ENCODE results near the gene KCNH4. TPM values are rescaled to one million over a fixed set of nuclear protein-coding genes. Genes with fewer than 3 reads are reported as not detected.
"Not testable (repeated sequence)": the region's sequence is repeated elsewhere in the genome, so short reads cannot be mapped to it uniquely, and the experiment has no call there.

Gene KCNH4
- polyA plus RNA-seq, 1 donor = 0.10 TPM

DNA sequence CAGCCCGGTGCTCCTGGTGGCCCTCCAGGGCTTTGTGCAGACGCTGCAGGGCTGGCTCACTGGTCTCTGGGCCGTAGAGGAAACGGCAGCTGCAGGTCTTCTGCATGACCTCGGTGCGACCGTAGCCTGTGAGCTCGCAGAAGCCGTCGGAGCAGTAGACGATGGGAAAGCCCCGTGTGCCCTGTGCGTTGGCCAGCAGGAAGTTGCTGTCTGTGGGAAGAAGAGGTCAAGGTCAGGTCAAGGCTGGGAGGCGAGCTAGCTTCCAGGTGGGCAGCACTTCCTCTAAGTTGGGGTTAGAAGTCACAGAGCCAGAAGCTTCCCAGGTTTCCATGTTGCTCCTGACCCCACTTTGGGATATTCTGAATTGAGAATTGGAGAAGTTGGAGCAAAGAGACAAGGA lies 2.1 kb downstream of the KCNH4 start:
- no peak for DNase-seq

DNA sequence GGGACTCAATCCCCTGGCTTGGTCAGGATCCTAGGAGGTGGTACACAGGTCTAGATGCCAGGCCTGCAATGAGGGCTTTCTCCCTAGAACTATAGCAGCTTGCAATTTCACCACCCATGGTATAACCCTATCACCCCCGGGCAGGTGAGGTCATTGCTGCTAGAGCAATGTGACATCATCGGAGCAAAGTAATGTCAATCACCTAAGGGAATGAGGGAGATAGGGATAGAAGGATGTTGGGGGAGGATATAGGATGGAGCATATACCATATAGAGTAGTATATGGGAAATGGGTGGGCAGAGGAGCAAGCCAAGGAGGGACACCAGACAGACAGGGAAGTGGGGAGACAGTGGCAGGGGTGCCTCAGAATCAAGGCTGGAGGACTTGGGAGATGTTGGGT lies 3.3 kb downstream of the KCNH4 start:
- DNase-seq = no peak

DNA sequence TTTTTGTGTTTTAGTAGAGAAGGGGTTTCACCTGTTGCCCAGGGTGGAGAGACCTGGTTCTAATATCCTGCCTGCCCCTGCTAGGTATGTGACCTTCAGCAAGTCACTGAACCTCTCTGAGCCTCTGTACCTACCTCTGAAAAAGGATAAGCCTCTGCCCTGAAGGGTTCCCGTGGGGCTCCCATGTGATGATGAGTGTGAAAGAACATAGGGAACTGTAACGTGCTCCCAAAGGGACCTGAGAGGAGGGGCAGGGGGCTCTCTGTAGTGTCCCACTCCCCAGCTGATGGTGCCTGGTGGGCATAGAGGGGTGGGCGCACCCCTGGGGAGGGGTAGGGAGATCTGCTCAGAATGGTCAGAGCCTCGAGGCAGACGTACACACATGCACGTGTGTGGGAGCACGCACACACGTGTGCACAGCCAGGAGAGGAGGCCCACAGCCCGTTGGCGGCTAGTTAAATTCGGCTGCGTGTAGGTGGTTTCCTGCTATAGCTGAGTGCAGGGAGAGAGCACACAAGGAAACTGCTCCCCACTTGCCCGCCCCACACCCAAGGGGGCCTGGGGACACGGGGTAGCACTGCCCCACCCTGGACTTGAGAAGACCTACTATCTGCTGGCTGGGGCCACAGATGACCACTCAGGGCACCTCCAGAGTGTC lies 6.7 kb downstream of the KCNH4 start:
- no peak for DNase-seq

DNA sequence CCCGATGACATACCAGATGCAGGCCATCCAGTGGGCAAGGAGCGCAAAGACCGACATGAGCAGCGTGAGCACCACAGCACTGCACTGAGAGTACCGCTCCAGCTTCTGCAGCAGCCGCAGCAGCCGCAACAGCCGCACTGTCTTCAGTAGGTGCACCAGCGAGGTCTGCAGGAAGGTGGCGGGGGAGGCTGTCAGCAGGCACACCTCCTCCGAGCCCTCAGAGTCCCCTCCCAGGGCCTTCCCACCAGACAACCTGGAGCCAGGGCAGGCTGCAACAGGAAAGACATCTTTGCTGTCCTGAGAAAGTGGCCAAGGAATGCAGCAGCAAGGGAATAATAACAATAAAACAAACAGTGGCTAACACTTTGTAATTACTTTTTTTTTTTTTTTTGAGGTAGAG lies 9.1 kb downstream of the KCNH4 start:
- DNase-seq = no peak

DNA sequence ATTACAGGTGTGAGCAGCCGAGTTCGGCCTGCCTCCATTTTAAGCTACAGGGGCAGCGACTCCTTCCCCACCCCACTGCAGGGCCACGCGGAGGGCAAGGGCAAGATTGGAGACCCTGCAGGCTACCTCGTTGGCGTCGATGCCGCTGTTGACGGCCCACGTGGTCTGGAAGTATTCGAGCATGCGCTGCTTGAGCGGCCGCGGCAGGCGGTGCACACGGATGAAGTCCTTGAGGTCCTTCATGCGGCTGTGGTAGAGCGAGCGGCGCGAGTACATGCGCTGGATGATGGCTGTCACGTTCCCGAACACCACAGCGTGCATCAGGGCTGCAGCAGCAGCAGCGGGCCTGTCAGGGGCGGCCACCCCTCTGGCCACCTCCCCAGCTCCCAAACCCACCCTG lies 11.6 kb downstream of the KCNH4 start:
- no peak for DNase-seq

DNA sequence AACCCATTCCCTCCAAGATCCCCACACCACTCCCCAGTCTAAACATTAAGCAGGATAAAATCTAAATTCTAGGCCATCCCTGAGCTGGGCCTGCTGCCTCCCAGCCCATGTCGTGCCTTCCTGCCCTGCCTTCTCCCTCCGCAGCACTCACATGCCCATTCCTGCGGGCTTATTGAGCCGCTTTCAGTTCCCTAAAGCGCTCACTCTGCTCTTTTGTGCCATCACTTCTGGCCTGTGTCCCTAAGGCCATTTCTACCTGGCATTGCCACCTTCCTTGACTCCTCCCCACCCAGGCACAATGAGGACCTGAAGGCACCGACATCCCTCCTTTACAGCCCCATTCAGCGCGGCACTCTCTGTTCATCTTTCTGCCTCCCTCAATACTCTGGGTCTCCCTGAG lies 13.1 kb downstream of the KCNH4 start:
- DNase-seq = no peak

DNA sequence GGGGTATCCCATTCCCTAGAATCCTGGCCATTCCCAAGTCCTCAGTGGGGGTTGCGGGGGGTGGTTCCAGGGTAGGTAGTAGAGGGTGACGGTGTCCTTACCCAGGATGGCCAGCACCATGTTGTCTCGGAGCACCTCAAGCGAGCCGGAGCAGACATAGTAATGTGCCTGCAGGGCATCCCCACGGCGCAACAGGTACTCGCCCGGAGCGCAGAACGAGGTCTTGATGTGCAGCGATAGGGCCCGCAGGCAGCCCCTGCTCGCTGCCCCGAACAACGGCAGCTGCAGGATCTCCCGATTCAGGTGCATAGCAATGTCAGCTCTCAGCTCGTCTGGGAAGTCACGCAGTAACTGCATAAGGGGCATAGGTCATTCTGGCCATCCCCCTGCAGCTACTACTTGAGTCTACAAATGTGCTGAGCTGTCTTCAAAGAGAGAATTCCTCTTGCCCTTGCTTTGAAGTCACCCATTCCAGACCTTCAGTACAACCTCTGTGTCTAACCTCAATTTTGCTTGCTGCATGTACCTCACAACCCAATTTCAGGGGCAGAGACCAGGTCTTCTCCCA lies 14.7 kb downstream of the KCNH4 start:
- no peak for DNase-seq

DNA sequence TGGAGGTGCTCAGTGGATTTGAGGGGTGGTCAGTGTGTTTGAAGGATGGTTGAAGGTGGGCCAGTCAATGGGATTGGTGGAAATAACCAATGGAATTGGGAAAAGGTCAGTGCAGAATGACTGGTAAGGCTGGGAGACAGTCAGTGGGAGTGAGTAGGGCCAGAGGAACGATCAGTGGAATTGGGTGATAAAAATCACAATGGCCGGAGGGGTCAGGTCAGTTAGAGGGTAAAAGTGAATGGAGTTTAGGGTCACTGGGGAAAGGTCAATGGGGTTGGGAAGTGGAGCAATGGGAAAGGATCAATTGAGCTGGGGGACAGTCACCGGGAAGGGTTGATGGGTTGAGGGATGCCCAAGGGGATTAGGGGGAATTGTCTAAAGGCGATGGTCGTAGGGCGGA lies 15.2 kb downstream of the KCNH4 start:
- no peak for DNase-seq

DNA sequence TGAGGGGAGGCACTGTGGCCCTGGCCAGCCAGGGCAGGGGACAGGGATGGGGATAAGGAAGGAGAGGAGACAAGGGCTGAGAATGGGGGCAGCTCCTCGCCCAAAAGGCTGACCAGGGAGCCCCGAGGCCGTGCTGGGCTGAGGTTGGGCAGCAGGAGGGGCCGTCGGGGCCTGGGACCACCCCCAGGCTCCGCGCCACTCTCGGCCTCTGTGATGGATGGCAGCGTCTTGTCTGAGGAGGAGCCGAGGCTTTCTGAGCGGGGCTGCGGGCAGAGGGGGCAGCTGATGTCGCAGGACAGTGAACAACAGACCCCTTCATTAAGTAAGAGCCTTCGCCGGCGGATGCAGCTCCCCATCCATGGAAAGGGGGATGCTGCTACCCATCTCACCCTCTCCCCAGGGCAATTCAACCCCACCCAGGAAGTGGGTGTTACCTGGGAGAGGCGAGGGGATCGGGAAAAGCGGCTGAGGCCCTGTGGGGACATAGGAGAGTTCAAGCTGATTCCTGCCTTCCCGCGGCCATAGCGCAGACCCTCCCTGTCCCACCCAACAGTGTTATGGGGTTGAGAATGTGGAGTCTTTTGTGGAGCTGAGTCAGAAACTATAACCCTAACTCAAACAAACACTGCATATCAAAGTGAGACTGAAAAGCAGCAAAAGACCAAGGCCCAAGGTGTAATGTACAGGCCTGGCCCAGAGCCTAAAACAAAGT lies 17.1 kb downstream of the KCNH4 start:
- no peak for DNase-seq

DNA sequence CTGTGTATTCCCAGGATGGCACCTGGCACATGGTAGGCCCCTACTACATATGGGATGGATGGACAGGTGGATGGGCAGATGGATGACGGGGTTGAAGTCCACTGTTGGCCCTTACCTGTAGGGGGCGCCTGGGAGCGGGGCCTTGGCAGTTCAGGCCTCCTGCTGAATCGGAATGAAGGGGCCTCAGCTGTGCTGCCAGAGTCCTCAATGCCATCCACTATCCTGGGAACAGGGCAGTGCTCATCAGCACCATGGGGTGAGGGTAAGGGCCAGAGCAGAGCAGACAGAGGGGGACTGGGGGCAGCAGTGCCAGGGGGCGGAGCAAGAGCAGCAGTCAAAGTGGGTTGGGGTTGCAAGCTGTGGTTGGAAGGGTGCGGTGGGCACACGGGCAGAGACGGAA lies 17.8 kb downstream of the KCNH4 start:
- no peak for DNase-seq

DNA sequence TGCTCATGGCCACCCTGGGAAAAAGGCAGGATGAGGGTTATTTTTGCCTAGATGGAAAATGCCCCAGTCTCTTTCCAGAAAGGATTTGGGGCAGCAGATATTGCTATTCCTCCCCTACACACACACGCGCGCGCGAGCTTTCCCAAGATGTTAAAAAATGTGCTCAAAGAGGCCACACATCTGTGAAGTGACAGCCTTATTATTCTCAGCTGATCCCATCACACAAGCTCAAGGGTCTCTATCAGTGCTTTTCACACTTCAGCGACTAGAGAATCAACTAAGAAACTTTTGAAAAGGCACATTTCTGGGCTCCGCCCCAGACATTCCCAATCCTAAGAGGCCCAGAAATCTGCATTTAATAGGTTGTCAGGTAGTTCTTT lies 20.4 kb downstream of the KCNH4 start:
- no peak for DNase-seq

DNA sequence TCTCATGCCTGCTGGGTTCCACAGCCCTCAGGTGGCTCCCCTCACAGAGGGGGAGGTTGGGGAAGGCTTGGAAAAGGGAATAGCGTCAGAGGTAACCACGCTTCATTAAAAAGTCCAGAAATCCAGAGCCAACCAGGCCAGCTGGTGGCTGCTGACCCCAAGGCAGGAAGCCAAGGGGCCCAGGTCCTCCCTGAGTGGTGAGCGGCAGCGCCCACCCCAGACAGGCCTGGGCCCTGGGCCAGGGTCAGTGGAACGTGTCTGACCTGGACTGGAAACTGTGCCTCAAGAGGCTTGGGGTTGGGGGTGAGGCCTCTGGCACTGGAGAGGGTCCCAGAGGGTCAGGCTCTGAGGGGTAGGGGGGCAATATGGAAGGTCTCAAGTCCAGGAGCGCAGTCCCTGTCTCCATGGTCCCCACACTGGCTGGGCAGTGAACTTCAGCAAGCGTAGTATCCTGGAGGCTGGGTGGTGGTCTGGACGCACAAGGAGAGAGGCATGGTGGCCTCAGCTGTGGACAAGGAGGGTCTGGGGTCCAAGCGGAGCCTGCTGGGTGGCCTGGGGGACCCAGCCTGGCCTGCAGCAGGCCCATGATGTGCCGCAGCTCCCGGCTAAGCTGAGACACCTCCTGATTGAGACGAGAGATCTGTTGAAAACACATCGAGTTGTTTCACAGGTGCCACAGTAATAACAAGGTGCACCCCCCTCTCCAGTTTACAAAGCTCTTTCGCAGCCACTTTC lies 21.0 kb downstream of the KCNH4 start:
- no peak for DNase-seq

DNA sequence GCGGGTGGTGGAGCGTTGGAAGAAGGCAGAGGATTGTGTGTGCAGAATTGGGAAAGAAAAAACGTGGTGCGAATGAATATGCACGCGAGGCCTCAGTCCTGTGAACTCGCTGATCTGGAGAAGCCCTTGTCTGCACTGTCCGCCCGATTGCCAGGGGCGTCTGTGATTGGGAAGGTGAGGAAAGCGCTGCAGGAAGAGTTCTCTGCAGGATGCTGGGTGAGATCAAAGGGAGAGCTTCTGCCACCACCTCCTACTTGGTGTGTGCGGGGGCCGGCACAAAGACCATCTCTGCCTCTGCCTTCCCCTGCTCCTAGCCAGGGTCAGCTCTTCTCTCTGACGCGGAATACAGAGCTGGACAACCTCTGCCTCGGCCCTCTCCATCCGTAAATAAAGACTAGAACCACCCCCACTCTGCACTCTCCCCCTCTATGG lies 25.3 kb downstream of the KCNH4 start:
- DNase-seq = no peak

DNA sequence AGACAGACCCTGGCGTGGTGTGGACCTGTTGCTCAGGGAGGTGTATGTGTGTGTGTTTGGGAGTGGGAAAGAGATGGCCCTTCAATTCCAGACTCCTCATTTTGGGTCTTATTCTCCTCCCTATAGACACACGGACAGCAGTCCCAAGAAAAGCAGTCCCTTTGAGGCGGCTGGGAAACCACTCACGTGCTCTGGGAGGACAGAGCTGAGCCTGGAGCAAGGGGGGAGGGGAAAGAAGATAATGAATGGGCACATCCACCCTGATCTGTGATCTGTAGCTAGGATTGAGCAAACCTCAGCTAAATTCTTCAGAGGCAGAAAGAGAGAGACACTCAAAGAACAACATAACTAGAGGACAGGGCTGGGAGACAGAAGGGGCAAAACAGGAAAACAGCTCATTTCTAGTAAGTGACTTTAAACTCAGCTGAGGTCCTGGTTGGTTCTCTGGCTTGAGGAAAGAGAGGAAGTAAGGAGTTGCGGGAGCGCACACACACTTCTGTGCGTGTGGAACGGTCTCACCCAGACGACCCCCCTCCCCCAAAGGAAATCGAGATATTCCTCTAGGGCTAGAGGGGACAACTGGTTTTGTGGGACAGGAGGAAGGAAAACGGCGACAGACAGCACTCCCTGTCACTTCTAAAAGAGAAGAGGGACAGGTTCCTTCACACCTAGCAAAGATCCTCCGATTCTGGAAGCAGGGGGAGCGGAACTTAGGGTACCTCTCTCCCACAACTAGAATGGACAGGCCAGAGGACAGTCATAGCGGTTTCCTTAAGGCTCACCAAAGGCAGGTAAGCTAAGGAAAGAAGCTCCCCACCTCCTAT lies 26.8 kb downstream of the KCNH4 start:
- DNase-seq = no peak

DNA sequence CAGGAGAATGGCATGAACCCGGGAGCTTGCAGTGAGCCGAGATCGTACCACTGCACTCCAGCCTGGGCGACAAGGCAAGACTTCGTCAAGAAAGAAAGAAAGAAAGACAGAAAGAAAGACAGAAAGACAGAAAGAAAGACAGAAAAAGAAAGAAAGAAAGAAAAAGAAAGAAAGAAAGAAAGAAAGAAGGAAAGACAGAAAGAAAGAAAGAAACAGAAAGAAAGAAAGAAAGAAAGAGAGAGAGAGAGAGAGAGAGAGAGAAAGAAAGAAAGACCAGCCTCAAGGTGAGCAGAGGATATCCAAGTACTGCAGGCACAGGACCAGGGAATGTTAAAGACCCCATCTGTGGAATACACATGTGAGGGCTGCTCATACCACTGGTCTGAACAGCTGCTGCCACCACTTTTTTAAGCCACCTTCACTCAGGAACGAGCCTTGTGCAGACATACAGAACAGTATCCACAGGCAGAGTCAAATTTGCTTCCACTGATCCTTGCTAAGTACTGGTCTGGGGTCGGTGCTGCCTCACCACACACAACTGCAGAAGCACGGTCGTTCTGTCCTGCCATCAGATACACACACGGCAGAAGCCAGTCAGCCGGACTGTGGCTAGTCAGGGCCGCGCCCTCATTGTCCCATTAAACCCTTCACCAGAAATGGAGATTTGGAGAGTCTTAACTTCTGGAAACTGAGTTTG lies 33.9 kb downstream of the KCNH4 start:
- DNase-seq = no peak

DNA sequence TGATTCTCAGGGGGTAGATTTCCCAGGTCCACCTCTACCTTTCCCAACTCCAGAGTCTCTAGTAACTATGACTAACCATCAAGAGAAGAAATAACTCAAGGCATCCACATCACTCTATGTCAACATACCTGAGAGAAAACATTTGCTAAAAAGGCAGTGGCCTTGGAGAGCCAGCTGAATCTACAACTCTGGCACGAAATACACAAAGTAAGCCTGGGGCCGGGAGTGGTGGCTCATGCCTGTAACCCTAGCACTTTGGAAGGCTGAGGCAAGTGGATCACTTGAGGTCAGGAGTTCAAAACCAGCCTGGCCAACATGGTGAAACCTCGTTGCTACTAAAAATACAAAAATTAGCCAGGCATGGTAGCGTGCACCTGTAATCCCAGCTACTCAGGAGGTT lies 37.8 kb downstream of the KCNH4 start:
- not testable (repeated sequence) for DNase-seq

DNA sequence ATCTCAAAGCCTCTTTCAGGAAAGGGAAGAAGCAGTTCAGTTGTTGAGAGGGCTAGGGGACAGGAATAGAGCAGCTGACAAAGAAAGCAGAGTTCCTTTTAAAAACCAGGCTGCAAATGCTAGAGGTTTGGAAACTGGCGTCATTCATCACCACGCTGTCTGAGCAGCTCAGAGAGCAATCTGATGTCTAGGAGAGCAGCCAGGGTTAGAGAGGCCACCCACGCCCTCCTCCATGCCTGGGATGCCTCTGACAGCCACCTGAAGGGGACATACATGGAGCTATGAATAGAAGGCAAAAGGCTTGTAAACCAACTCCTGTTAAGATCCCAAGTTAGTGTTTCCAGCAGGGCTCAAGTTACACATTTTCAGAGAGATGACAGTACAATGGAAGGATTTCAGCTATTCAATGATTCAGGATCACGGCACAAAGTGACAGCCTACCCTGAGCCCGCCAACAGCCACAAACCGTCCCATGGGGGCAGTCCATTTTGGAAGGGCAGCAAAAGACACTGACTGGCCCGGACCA lies 38.5 kb downstream of the KCNH4 start:
- no peak for DNase-seq

DNA sequence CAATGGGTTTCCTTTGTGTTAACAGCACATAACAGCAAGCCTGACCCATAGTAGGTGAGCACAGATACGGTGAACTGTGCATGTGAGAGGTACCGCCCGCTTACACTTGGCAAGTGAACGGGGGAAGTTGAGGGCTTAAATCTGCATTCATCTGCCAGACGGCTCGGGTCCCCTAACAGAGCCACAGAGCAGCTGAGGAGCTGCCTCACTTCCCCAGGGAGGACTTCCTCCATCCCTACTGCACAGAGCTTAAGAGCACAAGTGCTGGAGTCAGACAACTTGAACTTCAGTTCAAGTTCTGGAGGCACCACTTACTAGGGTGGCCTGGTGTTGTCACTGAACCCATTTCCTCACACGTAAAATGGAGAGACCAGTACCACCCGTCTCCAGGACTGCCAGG lies 39.6 kb downstream of the KCNH4 start:
- no peak for DNase-seq

DNA sequence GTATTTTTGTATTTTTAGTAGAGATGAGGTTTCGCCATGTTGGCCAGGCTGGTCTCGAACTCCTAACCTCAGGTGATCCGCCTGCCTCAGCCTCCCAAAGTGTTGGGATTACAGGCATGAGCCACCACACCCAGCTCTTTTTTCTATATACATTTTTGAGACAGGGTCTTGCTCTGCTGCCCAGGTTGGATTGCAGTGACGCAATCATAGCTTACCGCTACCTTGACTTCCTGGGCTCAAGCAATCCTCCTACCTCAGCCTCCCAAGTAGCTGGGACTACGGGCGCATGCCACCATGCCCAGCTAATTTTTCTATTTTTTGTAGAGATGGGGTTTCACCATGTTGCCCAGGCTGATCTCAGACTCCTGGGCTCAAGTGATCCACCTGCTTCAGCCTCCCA lies 40.3 kb downstream of the KCNH4 start:
- not testable (repeated sequence) for DNase-seq

DNA sequence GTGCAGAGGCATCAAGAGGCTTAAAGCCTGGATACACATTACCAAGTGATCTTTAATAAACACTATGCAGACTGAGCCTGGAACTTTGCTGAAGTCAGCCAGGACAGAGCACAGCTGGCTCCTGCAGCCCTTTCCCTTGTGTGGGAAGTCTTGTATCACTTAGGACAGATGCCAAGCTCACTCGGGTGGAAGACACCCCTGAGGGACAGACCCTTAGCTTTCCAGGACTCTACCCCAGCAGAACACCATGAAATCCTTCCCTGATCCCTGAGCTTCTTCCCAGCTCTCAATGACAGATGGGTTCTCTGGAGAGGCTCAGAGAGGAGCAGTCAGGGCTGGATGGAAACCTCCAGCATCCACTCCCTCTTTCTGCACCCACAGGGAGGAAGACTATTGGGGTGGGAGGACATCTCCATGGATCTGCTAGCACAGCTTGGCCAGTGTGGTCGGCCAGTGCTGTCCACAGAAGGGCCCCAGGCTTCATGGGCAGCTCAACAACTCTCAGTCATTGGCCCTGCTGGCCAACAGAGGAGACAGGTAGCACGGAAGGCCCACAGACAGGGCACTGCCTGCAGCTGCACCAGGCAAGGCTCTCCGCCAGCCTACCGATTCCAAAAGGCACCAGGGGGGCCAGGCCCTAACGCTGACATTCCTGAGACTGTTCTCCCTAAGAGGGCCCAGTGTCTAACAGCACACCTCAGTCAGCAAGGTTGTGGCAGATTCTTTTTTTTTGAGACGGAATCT lies 42.0 kb downstream of the KCNH4 start:
- no peak for DNase-seq

DNA sequence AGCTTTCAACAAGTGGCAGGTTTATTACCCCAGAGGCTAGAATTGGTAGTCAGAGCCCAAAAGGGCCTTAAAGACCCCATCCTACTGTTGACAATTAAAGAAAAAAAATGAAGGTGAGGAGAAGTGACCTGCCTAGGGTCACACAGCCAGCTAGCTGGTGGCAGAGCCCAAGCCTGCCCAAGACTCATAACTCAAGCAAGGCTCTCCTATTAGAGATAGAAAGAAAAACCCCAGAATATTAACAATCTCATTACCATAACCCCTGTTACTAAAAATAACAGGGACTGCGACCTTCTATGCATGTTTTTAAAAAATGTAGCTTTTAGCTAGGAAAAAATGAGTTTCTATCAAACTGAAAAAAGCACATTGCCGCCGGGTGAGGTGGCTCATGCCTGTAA lies 44.3 kb downstream of the KCNH4 start:
- DNase-seq = no peak
